IMR-90 (cell line): Measurements from ENCODE around the gene PEX5L. TPM values are rescaled to one million over a fixed set of nuclear protein-coding genes. Genes with fewer than 3 reads are reported as not detected.

ENCODE experiments used
- ATAC-seq: fragments of 200-7000 bp; cut with Tn5 transposase; 2 replicates; pipeline ENCODE4 v1.9.1; 2020; ENCODE audit warnings: low read depth, mild to moderate bottlenecking, moderate library complexity
- BruUV-seq: library from RNA; stranded (reverse); fragments of 400-500 nt; replicated peaks from 2 replicates; lab custom pipeline; 2021; lab: Mats Ljungman, UMichigan
- CTCF ChIA-PET: fragments of 300-600 bp; formaldehyde crosslinking; extraction: SDS; loops from one replicate; lab custom pipeline; 2021; ENCODE audit warnings: antibody characterized with exemption; lab: Yijun Ruan, JAX
- POLR2A ChIA-PET: fragments of 300-600 bp; sonication (Branson Sonifier 250); formaldehyde crosslinking; loops from one replicate; lab custom pipeline; 2022; ENCODE audit warnings: antibody characterized with exemption; ENCODE audit not compliant: unreplicated experiment; lab: Charles Lee
- DNase-seq: peaks from one replicate; pipeline ENCODE4 v3.0.0; 2013
- H2AFZ ChIP-seq: replicated peaks from 2 replicates; pipeline ENCODE3; 2013; ENCODE audit warnings: low read length, mild to moderate bottlenecking; ENCODE audit not compliant: poor library complexity
- H2AK5ac ChIP-seq: 2 replicates; pipeline ENCODE4 v1.6.1; 2013; ENCODE audit warnings: low read depth, low read length, inconsistent platforms
- H2AK9ac ChIP-seq: replicated peaks from 2 replicates; pipeline ENCODE3; 2013; ENCODE audit warnings: mild to moderate bottlenecking, low read depth, low read length, moderate library complexity; ENCODE audit not compliant: poor library complexity
- H2BK120ac ChIP-seq: 2 replicates; pipeline ENCODE4 v1.6.1; 2013; ENCODE audit warnings: low read depth, low read length, inconsistent platforms
- H2BK15ac ChIP-seq: 3 replicates; pipeline ENCODE4 v1.6.1; 2013; ENCODE audit warnings: low read depth, low read length, inconsistent platforms
- H2BK20ac ChIP-seq: 2 replicates; pipeline ENCODE4 v1.6.1; 2013; ENCODE audit warnings: low read depth, mild to moderate bottlenecking, inconsistent platforms, low read length, moderate library complexity
- H2BK5ac ChIP-seq: 2 replicates; pipeline ENCODE4 v1.6.1; 2013; ENCODE audit warnings: mild to moderate bottlenecking, low read depth, low read length, inconsistent platforms; ENCODE audit not compliant: poor library complexity, severe bottlenecking
- H3K14ac ChIP-seq: replicated peaks from 2 replicates; pipeline ENCODE4 v1.6.1; 2013; ENCODE audit warnings: low read depth, low read length, inconsistent platforms
- H3K18ac ChIP-seq: 2 replicates; pipeline ENCODE4 v1.6.1; 2013; ENCODE audit warnings: low read depth, low read length, control low read depth
- H3K23ac ChIP-seq: 2 replicates; pipeline ENCODE4 v1.6.1; 2013; ENCODE audit warnings: low read depth, low read length, inconsistent platforms
- H3K27ac ChIP-seq: 2 replicates; pipeline ENCODE4 v1.5.1; 2013; ENCODE audit warnings: mild to moderate bottlenecking, control low read depth, low read length; ENCODE audit not compliant: insufficient read depth
- H3K27me3 ChIP-seq: 2 replicates; pipeline ENCODE4 v1.6.1; 2013; ENCODE audit warnings: low read length; ENCODE audit not compliant: control insufficient read depth, insufficient read depth
- H3K36me3 ChIP-seq: 2 replicates; pipeline ENCODE4 v1.6.1; 2013; ENCODE audit warnings: low read length, mixed read lengths; ENCODE audit not compliant: control insufficient read depth, insufficient read depth
- H3K4ac ChIP-seq: 2 replicates; pipeline ENCODE4 v1.6.1; 2013; ENCODE audit warnings: low read depth, low read length, inconsistent platforms
- H3K4me1 ChIP-seq: 2 replicates; pipeline ENCODE4 v1.6.1; 2013; ENCODE audit warnings: low read length, mixed read lengths; ENCODE audit not compliant: control insufficient read depth, insufficient read depth
- H3K4me2 ChIP-seq: 2 replicates; pipeline ENCODE4 v1.6.1; 2013; ENCODE audit warnings: low read depth, mild to moderate bottlenecking, control low read depth, low read length, moderate library complexity
- H3K4me3 ChIP-seq: 2 replicates; pipeline ENCODE4 v1.5.1; 2013; ENCODE audit warnings: low read depth, mild to moderate bottlenecking, control low read depth, low read length, moderate library complexity; ENCODE audit not compliant: insufficient read depth
- H3K56ac ChIP-seq: 2 replicates; pipeline ENCODE4 v1.6.1; 2013; ENCODE audit warnings: low read length, inconsistent platforms; ENCODE audit not compliant: insufficient read depth; ENCODE audit errors: extremely low read depth
- H3K79me1 ChIP-seq, 2 experiments: 2 replicates each; pipeline ENCODE4 v1.6.1; 2013; ENCODE audit warnings: low read length in 2 of 2, inconsistent platforms in 1 of 2, low read depth in 1 of 2
- H3K9ac ChIP-seq: 2 replicates; pipeline ENCODE4 v1.6.1; 2013; ENCODE audit warnings: low read depth, low read length, control low read depth
- H3K9me1 ChIP-seq: 2 replicates; pipeline ENCODE4 v1.6.1; 2013; ENCODE audit warnings: low read length, inconsistent platforms; ENCODE audit not compliant: insufficient read depth
- H3K9me3 ChIP-seq: 2 replicates; pipeline ENCODE4 v1.6.1; 2013; ENCODE audit warnings: low read length; ENCODE audit not compliant: control insufficient read depth, insufficient read depth
- H4K20me1 ChIP-seq: 2 replicates; pipeline ENCODE4 v1.6.1; 2013; ENCODE audit warnings: low read length, inconsistent platforms; ENCODE audit not compliant: insufficient read depth
- H4K5ac ChIP-seq: 2 replicates; pipeline ENCODE4 v1.6.1; 2013; ENCODE audit warnings: mild to moderate bottlenecking, low read depth, low read length, control low read depth
- H4K8ac ChIP-seq, 2 experiments: 2 replicates each; pipeline ENCODE4 v1.6.1; 2013; ENCODE audit warnings: low read depth in 2 of 2, low read length in 2 of 2, control low read depth in 1 of 2, inconsistent platforms in 1 of 2
- H4K91ac ChIP-seq: 2 replicates; pipeline ENCODE4 v1.6.1; 2013; ENCODE audit warnings: low read depth, low read length, inconsistent platforms; ENCODE audit not compliant: insufficient read depth
- BHLHE40 ChIP-seq: fragments of 150-350 bp; IDR thresholded peaks from 2 replicates; pipeline ENCODE4 v1.6.1; 2016; ENCODE audit warnings: mild to moderate bottlenecking, low read depth, low read length
- FOS ChIP-seq: fragments of 150-350 bp; IDR thresholded peaks from 2 replicates; pipeline ENCODE4 v1.6.1; 2016; ENCODE audit warnings: low read depth, low read length
- MAZ ChIP-seq: IDR thresholded peaks from 2 replicates; pipeline ENCODE4 v1.6.1; 2012; ENCODE audit warnings: low read depth, mild to moderate bottlenecking, low read length, improper control_type of control experiment, moderate library complexity, borderline replicate concordance
- MXI1 ChIP-seq: IDR thresholded peaks from 2 replicates; pipeline ENCODE4 v1.6.1; 2012; ENCODE audit warnings: low read depth, mild to moderate bottlenecking, low read length, moderate library complexity, borderline replicate concordance
- NFE2L2 ChIP-seq: fragments of 150-350 bp; IDR thresholded peaks from 2 replicates; pipeline ENCODE4 v1.6.1; 2016; ENCODE audit warnings: low read depth, mild to moderate bottlenecking, low read length
- POLR2A ChIP-seq: IDR thresholded peaks from 2 replicates; pipeline ENCODE4 v1.6.1; 2012; ENCODE audit warnings: mild to moderate bottlenecking, low read depth, low read length
- RAD21 ChIP-seq: IDR thresholded peaks from 2 replicates; pipeline ENCODE4 v1.6.1; 2012; ENCODE audit warnings: low read length, improper control_type of control experiment
- RCOR1 ChIP-seq: IDR thresholded peaks from 2 replicates; pipeline ENCODE4 v1.6.1; 2012; ENCODE audit warnings: mild to moderate bottlenecking, low read length, improper control_type of control experiment; ENCODE audit not compliant: insufficient replicate concordance
- SMC3 ChIP-seq: fragments of 150-350 bp; IDR thresholded peaks from 2 replicates; pipeline ENCODE4 v1.6.1; 2016; ENCODE audit warnings: low read depth, mild to moderate bottlenecking, antibody characterized with exemption, low read length, moderate library complexity
- WGBS, 2 experiments: methylation state at CpG; one replicate each; pipeline versions ENCODE4 v1.1.5 to v1.1.7; 2013; ENCODE audit warnings: missing lambda C conversion rate in 2 of 2; ENCODE audit not compliant: insufficient read length in 1 of 2; ENCODE audit errors: extremely low coverage in 2 of 2; 5-methylcytosine and 5-hydroxymethylcytosine counted together
- dilution Hi-C: fragments of 300-500 bp; cut with HindIII; formaldehyde crosslinking; loops from one replicate; pipeline ENCODE4 v1.14.3; 2018; ENCODE audit warnings: low sequenced_read_pairs; ENCODE audit not compliant: unreplicated experiment
- in situ Hi-C: fragments of 300-500 bp; cut with MboI; formaldehyde crosslinking; loops from 3 replicates; pipeline ENCODE4 v1.14.3; 2019; ENCODE audit warnings: low sequenced_read_pairs, inconsistent platforms, mixed read lengths
- intact Hi-C: fragments of 100-400 bp; cut with micrococcal nuclease; formaldehyde crosslinking; loops from 2 replicates; pipeline ENCODE4 v1.10.0; 2022
- polyA plus RNA-seq, 3 experiments: library from polyadenylated mRNA; depleted of rRNA; stranded (reverse); fragments of >200 nt; gene quantifications; 2 replicates each; pipeline ENCODE4 v1.2.3, GENCODE V29; 2012; ENCODE audit warnings: low replicate concordance in 1 of 3
- total RNA-seq: library from RNA; depleted of rRNA; stranded (reverse); fragments of >200 nt; gene quantifications from 2 replicates; pipeline ENCODE4 v1.2.3, GENCODE V29; 2012
- TF ChIP-seq, protein P1 (sequence below): conservative IDR thresholded peaks from 2 replicates; pipeline ENCODE4 v1.5.1; 2012; ENCODE audit warnings: mild to moderate bottlenecking, low read depth, low read length, improper control_type of control experiment

PEX5L gene
- total and polyA plus RNA-seq, 2 of the 4 experiments (the other 2 are of a cell fraction), result not detected

DNA sequence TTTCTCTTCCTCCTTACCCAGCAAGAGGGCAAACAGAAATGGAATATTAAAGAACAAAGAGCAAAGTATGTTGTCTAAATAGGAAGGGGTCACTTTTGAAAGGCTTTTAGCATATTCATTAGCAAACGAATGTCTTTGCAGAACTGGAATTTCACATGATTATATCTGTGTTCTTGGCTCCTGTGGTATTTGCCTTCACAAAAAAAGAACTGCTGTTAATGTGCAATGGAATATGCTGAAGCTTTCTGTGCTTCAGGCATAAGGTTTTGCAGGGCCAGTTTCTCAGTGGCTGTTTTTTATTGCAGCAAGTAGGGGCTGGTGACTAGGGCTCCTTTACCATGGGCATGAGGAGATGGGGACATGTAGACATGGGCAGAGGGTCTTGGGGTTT lies 210.5 kb downstream of the PEX5L start:
- H3K9me3 ChIP-seq, result no peaks in the 10 kb centered on the region
- ChIA-PET CTCF (interaction anchor here (2.1 kb wide), 1 partner anchor 15 kb away, joined by 7 read pairs; no protein-coding TSS in a partner anchor), POLR2A (no interaction called here)
- H3K9ac ChIP-seq, result no peak overlapping the region
- no peak overlapping the region for H2BK120ac ChIP-seq
- no peak overlapping the region for H3K14ac ChIP-seq
- H3K4me2 ChIP-seq, result no peak overlapping the region
- H2AK9ac ChIP-seq, result no peak overlapping the region
- H3K27ac ChIP-seq, result no peak overlapping the region
- H3K79me1 ChIP-seq, result no peaks in the 10 kb centered on the region
- TF ChIP-seq, protein P1, sequence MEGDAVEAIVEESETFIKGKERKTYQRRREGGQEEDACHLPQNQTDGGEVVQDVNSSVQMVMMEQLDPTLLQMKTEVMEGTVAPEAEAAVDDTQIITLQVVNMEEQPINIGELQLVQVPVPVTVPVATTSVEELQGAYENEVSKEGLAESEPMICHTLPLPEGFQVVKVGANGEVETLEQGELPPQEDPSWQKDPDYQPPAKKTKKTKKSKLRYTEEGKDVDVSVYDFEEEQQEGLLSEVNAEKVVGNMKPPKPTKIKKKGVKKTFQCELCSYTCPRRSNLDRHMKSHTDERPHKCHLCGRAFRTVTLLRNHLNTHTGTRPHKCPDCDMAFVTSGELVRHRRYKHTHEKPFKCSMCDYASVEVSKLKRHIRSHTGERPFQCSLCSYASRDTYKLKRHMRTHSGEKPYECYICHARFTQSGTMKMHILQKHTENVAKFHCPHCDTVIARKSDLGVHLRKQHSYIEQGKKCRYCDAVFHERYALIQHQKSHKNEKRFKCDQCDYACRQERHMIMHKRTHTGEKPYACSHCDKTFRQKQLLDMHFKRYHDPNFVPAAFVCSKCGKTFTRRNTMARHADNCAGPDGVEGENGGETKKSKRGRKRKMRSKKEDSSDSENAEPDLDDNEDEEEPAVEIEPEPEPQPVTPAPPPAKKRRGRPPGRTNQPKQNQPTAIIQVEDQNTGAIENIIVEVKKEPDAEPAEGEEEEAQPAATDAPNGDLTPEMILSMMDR, result no peak
- TF ChIP-seq RCOR1, result no peak
- TF ChIP-seq NFE2L2, result no peak
- TF ChIP-seq RAD21, result no peak
- no peak for TF ChIP-seq FOS
- no peak for TF ChIP-seq SMC3
- TF ChIP-seq MXI1, result no peak
- TF ChIP-seq MAZ, result no peak
- TF ChIP-seq BHLHE40, result no peak
- no peak for TF ChIP-seq POLR2A
- no peak overlapping the region for H3K56ac ChIP-seq
- no peak overlapping the region for H2BK20ac ChIP-seq
- no peaks in the 10 kb centered on the region for H3K4me1 ChIP-seq
- DNase-seq, result no peak
- no peak overlapping the region for H2AFZ ChIP-seq
- no peaks in the 10 kb centered on the region for H3K9me1 ChIP-seq
- no peaks in the 10 kb centered on the region; the same call in none of the 2 replicates for H3K27me3 ChIP-seq
- no peak overlapping the region for H3K18ac ChIP-seq
- H4K20me1 ChIP-seq, result no peaks in the 10 kb centered on the region
- no peak overlapping the region for H4K5ac ChIP-seq
- intact Hi-C loops, result no loop called here
- no TSS peak for BruUV-seq
- no peak overlapping the region for H3K4ac ChIP-seq
- WGBS, 2 experiments, result no CpG with 5 or more reads among the region's 1 CpG
- no peak overlapping the region for H4K91ac ChIP-seq
- no peak for ATAC-seq
- H3K23ac ChIP-seq, result no peak overlapping the region
- no peaks in the 10 kb centered on the region for H3K36me3 ChIP-seq
- no peak overlapping the region for H2AK5ac ChIP-seq
- in situ Hi-C loops, result no loop called here
- H3K4me3 ChIP-seq, result no peak overlapping the region
- H4K8ac ChIP-seq, result no peak overlapping the region
- dilution Hi-C loops, result no loop called here
- no peak overlapping the region for H2BK5ac ChIP-seq
- H2BK15ac ChIP-seq, result no peak overlapping the region
